ENCODE measurements around the gene OLFM1.

OLFM1 gene

GRCh38 chr9:135126451-135127187 is 39.2 kb downstream of the OLFM1 start:
- TF ChIP-seq CTCF (conservative IDR thresholded peaks at IDR 0.05): no peak
- no peak overlapping the region for H3K27ac ChIP-seq

- no peak for TF ChIP-seq CTCF (conservative IDR thresholded peaks at IDR 0.05)
These were observed 40.5 kb downstream of the OLFM1 start for GRCh38 chr9:135127718-135128670.

GRCh38 chr9:135129137-135129695 is 41.7 kb downstream of the OLFM1 start:
- TF ChIP-seq CTCF (conservative IDR thresholded peaks at IDR 0.05): no peak
- peak overlapping the region; percentile 80 for H3K27ac ChIP-seq

More at GRCh38 chr9:135127718-135128670, 40.5 kb downstream of the OLFM1 start:
- peak overlapping the region; percentile 80 for H3K27ac ChIP-seq

GRCh38 chr9:135130207-135130976 is 42.9 kb downstream of the OLFM1 start:
- H3K27ac ChIP-seq: no peak overlapping the region
- TF ChIP-seq CTCF (conservative IDR thresholded peaks at IDR 0.05): no peak

GRCh38 chr9:135131488-135131887 is 44.0 kb downstream of the OLFM1 start:
- no peak overlapping the region for H3K27ac ChIP-seq
- no peak for TF ChIP-seq CTCF (conservative IDR thresholded peaks at IDR 0.05)

GRCh38 chr9:135132008-135132407 is 44.5 kb downstream of the OLFM1 start:
- H3K27ac ChIP-seq: no peak overlapping the region

More at GRCh38 chr9:135132008-135132407, 44.5 kb downstream of the OLFM1 start:
- TF ChIP-seq CTCF (conservative IDR thresholded peaks at IDR 0.05): no peak

All from VCaP (cell line).